Mammary epithelial cell (primary cell): ENCODE measurements around the gene SNX33.

Experiments
- CTCF ChIP-seq, 2 donors: IDR thresholded peaks in 1 of 2; conservative IDR thresholded peaks in 1 of 2; 2 replicates each; pipeline ENCODE4 v1.5.1; 2011 to 2012; ENCODE audit warnings: inconsistent platforms in 2 of 2, low read length in 2 of 2, mild to moderate bottlenecking in 2 of 2, control low read depth in 1 of 2, low read depth in 1 of 2; ENCODE audit not compliant: insufficient read depth in 1 of 2; ENCODE audit errors: extremely low read depth in 1 of 2
- EZH2 ChIP-seq: IDR thresholded peaks from 2 replicates; pipeline ENCODE4 v1.6.1; 2012; ENCODE audit warnings: low read length, inconsistent platforms, borderline replicate concordance

GRCh38 chr15:75639191-75639708 lies 8.5 kb upstream of the SNX33 start:
- TF ChIP-seq CTCF (conservative IDR thresholded peaks at IDR 0.05 in 1 of 2, IDR thresholded peaks at IDR 0.05 in 1 of 2; ENCODE audit: extremely low read depth in 1 of 2, insufficient read depth in 1 of 2, low read depth in 1 of 2, low read length in 2 of 2), result no peak
- TF ChIP-seq EZH2, result no peak
